ENCODE results near the gene ZNF678. TPM values are rescaled to one million over a fixed set of nuclear protein-coding genes. Genes with fewer than 3 reads are reported as not detected.
"Not testable (repeated sequence)": the region's sequence is repeated elsewhere in the genome, so short reads cannot be mapped to it uniquely, and the experiment has no call there.

The ZNF678 gene
- total RNA-seq, 2 donors from 2014 or later: 17.0 to 21.4 TPM

GRCh38 chr1:227576189-227576588 lies 12.8 kb downstream of the ZNF678 start:
- no peaks in the 10 kb centered on the region for H3K9me3 ChIP-seq
- no peak for DNase-seq (ENCODE audit: low spot score)
- TF ChIP-seq, protein P1, sequence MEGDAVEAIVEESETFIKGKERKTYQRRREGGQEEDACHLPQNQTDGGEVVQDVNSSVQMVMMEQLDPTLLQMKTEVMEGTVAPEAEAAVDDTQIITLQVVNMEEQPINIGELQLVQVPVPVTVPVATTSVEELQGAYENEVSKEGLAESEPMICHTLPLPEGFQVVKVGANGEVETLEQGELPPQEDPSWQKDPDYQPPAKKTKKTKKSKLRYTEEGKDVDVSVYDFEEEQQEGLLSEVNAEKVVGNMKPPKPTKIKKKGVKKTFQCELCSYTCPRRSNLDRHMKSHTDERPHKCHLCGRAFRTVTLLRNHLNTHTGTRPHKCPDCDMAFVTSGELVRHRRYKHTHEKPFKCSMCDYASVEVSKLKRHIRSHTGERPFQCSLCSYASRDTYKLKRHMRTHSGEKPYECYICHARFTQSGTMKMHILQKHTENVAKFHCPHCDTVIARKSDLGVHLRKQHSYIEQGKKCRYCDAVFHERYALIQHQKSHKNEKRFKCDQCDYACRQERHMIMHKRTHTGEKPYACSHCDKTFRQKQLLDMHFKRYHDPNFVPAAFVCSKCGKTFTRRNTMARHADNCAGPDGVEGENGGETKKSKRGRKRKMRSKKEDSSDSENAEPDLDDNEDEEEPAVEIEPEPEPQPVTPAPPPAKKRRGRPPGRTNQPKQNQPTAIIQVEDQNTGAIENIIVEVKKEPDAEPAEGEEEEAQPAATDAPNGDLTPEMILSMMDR (IDR thresholded peaks at IDR 0.05): no peak
- no peak for TF ChIP-seq POLR2A (IDR thresholded peaks at IDR 0.05)
- TF ChIP-seq POLR2AphosphoS5 (IDR thresholded peaks at IDR 0.05): no peak
- H3K4me3 ChIP-seq: no peak overlapping the region
- no peaks in the 10 kb centered on the region for H3K27me3 ChIP-seq (replicated peaks; ENCODE audit: insufficient read depth)
- H3K27ac ChIP-seq: no peak overlapping the region
- intact Hi-C loops (cut with DNase I): no loop called here
- H3K36me3 ChIP-seq: no peaks in the 10 kb centered on the region
- H3K4me1 ChIP-seq (replicated peaks): no peaks in the 10 kb centered on the region

- no peaks in the 10 kb centered on the region for H3K9me3 ChIP-seq
- no peaks in the 10 kb centered on the region for H3K27me3 ChIP-seq (replicated peaks; ENCODE audit: insufficient read depth)
- no peak overlapping the region for H3K4me3 ChIP-seq
- H3K4me1 ChIP-seq (replicated peaks): no peaks in the 10 kb centered on the region
- no peak overlapping the region for H3K27ac ChIP-seq
- no peak for TF ChIP-seq POLR2A (IDR thresholded peaks at IDR 0.05)
- TF ChIP-seq, protein P1 (IDR thresholded peaks at IDR 0.05): no peak
- TF ChIP-seq POLR2AphosphoS5 (IDR thresholded peaks at IDR 0.05): no peak
- no peak for DNase-seq (ENCODE audit: low spot score)
- intact Hi-C loops (cut with DNase I): no loop called here
- H3K36me3 ChIP-seq: no peaks in the 10 kb centered on the region
These were observed 14.1 kb downstream of the ZNF678 start for GRCh38 chr1:227577500-227577899.

DNA sequence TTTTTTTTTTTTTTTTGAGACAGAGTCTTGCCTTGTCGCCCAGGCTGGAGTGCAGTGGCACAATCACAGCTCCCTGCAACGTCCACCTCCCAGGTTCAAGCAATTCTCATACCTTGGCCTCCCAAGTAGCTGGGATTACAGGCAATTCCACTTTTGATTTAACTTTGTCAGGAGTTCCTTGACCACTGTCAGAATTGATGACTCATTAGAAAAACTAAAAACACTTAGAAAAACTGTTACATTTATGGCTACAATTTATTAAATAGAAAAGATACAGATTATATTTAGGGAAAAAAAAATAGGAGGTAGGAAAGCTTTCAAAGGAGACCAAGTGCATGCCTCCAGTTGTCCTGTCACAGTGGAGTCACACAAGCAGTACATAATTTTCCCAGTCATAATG lies 20.0 kb downstream of the ZNF678 start:
- no peak for TF ChIP-seq POLR2AphosphoS5 (IDR thresholded peaks at IDR 0.05)
- no peak overlapping the region for H3K27ac ChIP-seq
- 96% methylated on average over 2 of the region's 2 CpGs for WGBS
- no peak overlapping the region for H3K4me3 ChIP-seq
- H3K27me3 ChIP-seq (replicated peaks; ENCODE audit: insufficient read depth): no peaks in the 10 kb centered on the region
- intact Hi-C loops (cut with DNase I): no loop called here
- H3K4me1 ChIP-seq (replicated peaks): no peaks in the 10 kb centered on the region
- no peak for DNase-seq (ENCODE audit: low spot score)
- no peaks in the 10 kb centered on the region for H3K9me3 ChIP-seq
- H3K36me3 ChIP-seq: no peaks in the 10 kb centered on the region

- intact Hi-C loops (cut with DNase I): no loop called here
- no peak for DNase-seq (ENCODE audit: low spot score)
- H3K36me3 ChIP-seq: no peaks in the 10 kb centered on the region
- no peaks in the 10 kb centered on the region for H3K9me3 ChIP-seq
- no peaks in the 10 kb centered on the region for H3K4me1 ChIP-seq (replicated peaks)
- no peak overlapping the region for H3K27ac ChIP-seq
- H3K27me3 ChIP-seq (replicated peaks; ENCODE audit: insufficient read depth): no peaks in the 10 kb centered on the region
- TF ChIP-seq POLR2A (IDR thresholded peaks at IDR 0.05) (no peak), POLR2AphosphoS5 (IDR thresholded peaks at IDR 0.05) (no peak)
- TF ChIP-seq, protein P1 (IDR thresholded peaks at IDR 0.05): no peak
- no peak overlapping the region for H3K4me3 ChIP-seq
These were observed 23.4 kb downstream of the ZNF678 start for GRCh38 chr1:227586733-227587132.

- Histone ChIP-seq H3K27me3 (replicated peaks; ENCODE audit: insufficient read depth) (no peaks in the 10 kb centered on the region), H3K4me3 (no peak overlapping the region), H3K9me3 (no peaks in the 10 kb centered on the region), H3K4me1 (replicated peaks) (no peaks in the 10 kb centered on the region), H3K27ac (no peak overlapping the region), H3K36me3 (no peaks in the 10 kb centered on the region)
- DNase-seq (ENCODE audit: low spot score): no peak
- TF ChIP-seq POLR2AphosphoS5 (IDR thresholded peaks at IDR 0.05) (no peak), POLR2A (IDR thresholded peaks at IDR 0.05) (no peak)
- TF ChIP-seq, protein P1 (IDR thresholded peaks at IDR 0.05): no peak
- intact Hi-C loops (cut with DNase I): no loop called here
- WGBS: 100% methylated on average over 1 of the region's 1 CpG
These were observed 24.6 kb downstream of the ZNF678 start for GRCh38 chr1:227587968-227588367.

- H3K27ac ChIP-seq; H3K4me3 ChIP-seq; intact Hi-C loops (cut with DNase I); DNase-seq (ENCODE audit: low spot score); H3K4me1 ChIP-seq (replicated peaks); H3K27me3 ChIP-seq (replicated peaks; ENCODE audit: insufficient read depth); H3K9me3 ChIP-seq; H3K36me3 ChIP-seq: not testable (repeated sequence)
- WGBS: 100% methylated on average over 1 of the region's 1 CpG
These were observed 25.4 kb downstream of the ZNF678 start for GRCh38 chr1:227588769-227589168.

DNA sequence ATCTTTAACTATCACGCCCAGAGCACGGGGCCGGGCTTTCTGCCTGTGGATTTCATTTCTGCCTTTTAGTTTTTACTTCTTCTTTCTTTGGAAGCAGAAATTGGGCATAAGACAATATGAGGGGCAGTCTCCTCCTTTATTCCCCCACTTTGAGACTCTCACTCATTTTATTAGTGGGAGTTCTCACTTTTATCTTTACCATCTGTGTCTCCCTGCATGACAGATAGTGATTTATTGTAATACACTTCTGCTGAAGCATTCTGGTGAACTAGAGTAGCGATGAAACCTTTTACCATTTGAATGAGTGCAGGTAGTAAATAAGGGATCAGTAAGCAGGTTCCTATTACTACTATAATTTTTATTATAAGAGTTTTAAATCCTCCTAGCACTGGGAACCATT lies 26.4 kb downstream of the ZNF678 start:
- intact Hi-C loops (cut with DNase I); DNase-seq (ENCODE audit: low spot score); H3K27ac ChIP-seq; H3K27me3 ChIP-seq (replicated peaks; ENCODE audit: insufficient read depth); H3K9me3 ChIP-seq; H3K36me3 ChIP-seq; H3K4me3 ChIP-seq; H3K4me1 ChIP-seq (replicated peaks): not testable (repeated sequence)
- 88% methylated on average over 4 of the region's 4 CpGs for WGBS

- H3K4me1 ChIP-seq (replicated peaks): not testable (repeated sequence)
These were observed 32.9 kb downstream of the ZNF678 start for GRCh38 chr1:227596222-227596621.

More at GRCh38 chr1:227596222-227596621, 32.9 kb downstream of the ZNF678 start:
- H3K36me3 ChIP-seq; H3K27ac ChIP-seq; H3K9me3 ChIP-seq; DNase-seq (ENCODE audit: low spot score); H3K4me3 ChIP-seq; intact Hi-C loops (cut with DNase I); H3K27me3 ChIP-seq (replicated peaks; ENCODE audit: insufficient read depth): not testable (repeated sequence)
- WGBS: 96% methylated on average over 6 of the region's 6 CpGs
